HCT116 (cell line): Measurements from ENCODE around the gene JADE1. TPM values are rescaled to one million over a fixed set of nuclear protein-coding genes. Genes with fewer than 3 reads are reported as not detected.

Experiments used
- ATAC-seq: fragments of 200-7000 bp; cut with Tn5 transposase; 2 replicates; pipeline ENCODE4 v1.9.1; 2020; ENCODE audit warnings: mild to moderate bottlenecking, moderate library complexity
- BruUV-seq: library from RNA; stranded (reverse); fragments of 400-500 nt; replicated peaks from 2 replicates; lab custom pipeline; 2021; lab: Mats Ljungman, UMichigan
- CTCF ChIA-PET: fragments of 300-600 bp; sonication (Branson Sonifier 250); formaldehyde crosslinking; loops from one replicate; lab custom pipeline; 2021; ENCODE audit warnings: antibody characterized with exemption; lab: Charles Lee
- POLR2A ChIA-PET: fragments of 300-600, 350-600 bp; sonication (Branson Sonifier 250); formaldehyde crosslinking; loops from one replicate; lab custom pipeline; 2021; ENCODE audit warnings: antibody characterized with exemption; lab: Charles Lee
- RAD21 ChIA-PET, 2 experiments: fragments of 300-600 bp; sonication (Branson Sonifier 250); formaldehyde crosslinking; loops; one replicate each; lab custom pipeline; 2023; ENCODE audit warnings: low total read pairs in 2 of 2; ENCODE audit not compliant: uncharacterized antibody in 2 of 2, unreplicated experiment in 2 of 2, low non-redundant PET in 1 of 2; lab: Charles Lee
- DNase-seq: peaks from one replicate; pipeline ENCODE4 v3.0.0-alpha.2; 2010; ENCODE audit warnings: low read depth, low spot score
- H2AFZ ChIP-seq: fragments of 200-600 bp; shearing (Covaris generic), sonication (generic); 2 replicates; pipeline ENCODE4 v1.6.1; 2017; ENCODE audit warnings: low read depth, mixed run types, mixed read lengths, antibody characterized with exemption, low read length; ENCODE audit not compliant: poor library complexity, severe bottlenecking
- H3K27ac ChIP-seq: 2 replicates; pipeline ENCODE4 v1.5.1; 2012; ENCODE audit warnings: low read depth, low read length
- H3K27me3 ChIP-seq: fragments of 200-600 bp; sonication (generic); 2 replicates; pipeline ENCODE4 v1.6.1; 2016; ENCODE audit warnings: mixed run types, low read length, mixed read lengths; ENCODE audit not compliant: insufficient read depth
- H3K36me3 ChIP-seq, 2 experiments: fragments of 200-500 bp in 1 of 2; fragments of 200-600 bp in 1 of 2; sonication (Bioruptor generic) in 1 of 2; sonication (generic) in 1 of 2; 2 replicates each; pipeline versions ENCODE4 v1.5.1 to v1.6.1; 2014 to 2016; ENCODE audit warnings: low read length in 2 of 2, inconsistent platforms in 1 of 2, mixed read lengths in 1 of 2, mixed run types in 1 of 2; ENCODE audit not compliant: insufficient read depth in 2 of 2, control insufficient read depth in 1 of 2
- H3K4me1 ChIP-seq, 2 experiments: fragments of 200-600 bp in 1 of 2; sonication (generic) in 1 of 2; 2 replicates each; pipeline versions ENCODE4 v1.5.1 to v1.6.1; 2012 to 2017; ENCODE audit warnings: low read length in 2 of 2, inconsistent platforms in 1 of 2, mild to moderate bottlenecking in 1 of 2, mixed read lengths in 1 of 2, mixed run types in 1 of 2, moderate library complexity in 1 of 2; ENCODE audit not compliant: insufficient read depth in 2 of 2, control insufficient read depth in 1 of 2
- H3K4me2 ChIP-seq: fragments of 200-600 bp; sonication (generic); 2 replicates; pipeline ENCODE4 v1.6.1; 2017; ENCODE audit warnings: mixed run types, low read length, mixed read lengths
- H3K4me3 ChIP-seq, 2 experiments: fragments of 200-600 bp in 1 of 2; sonication (generic) in 1 of 2; replicated peaks in 1 of 2; 2 replicates each; pipeline ENCODE4 v1.5.1; 2011 to 2016; ENCODE audit warnings: low read length in 2 of 2, control low read depth in 1 of 2, low read depth in 1 of 2, mild to moderate bottlenecking in 1 of 2, mixed read lengths in 1 of 2, mixed run types in 1 of 2
- H3K79me2 ChIP-seq: fragments of 200-600 bp; sonication (generic); 2 replicates; pipeline ENCODE4 v1.6.1; 2017; ENCODE audit warnings: mild to moderate bottlenecking, mixed run types, low read length, moderate library complexity, mixed read lengths; ENCODE audit not compliant: insufficient read depth
- H3K9ac ChIP-seq: fragments of 200-600 bp; sonication (generic); 2 replicates; pipeline ENCODE4 v1.6.1; 2016; ENCODE audit warnings: low read length, mixed read lengths
- H3K9me2 ChIP-seq: fragments of 200-600 bp; sonication (generic), shearing (Covaris generic); 2 replicates; pipeline ENCODE4 v1.6.1; 2017; ENCODE audit warnings: mixed run types, mild to moderate bottlenecking, moderate library complexity; ENCODE audit not compliant: insufficient read depth
- H3K9me3 ChIP-seq, 2 experiments: fragments of 200-500 bp in 1 of 2; fragments of 200-600 bp in 1 of 2; sonication (Bioruptor generic) in 1 of 2; sonication (generic) in 1 of 2; 2 replicates each; pipeline ENCODE4 v1.6.1; 2014 to 2017; ENCODE audit warnings: low read length in 2 of 2, mixed read lengths in 2 of 2, inconsistent platforms in 1 of 2, low read depth in 1 of 2, mild to moderate bottlenecking in 1 of 2, mixed run types in 1 of 2, moderate library complexity in 1 of 2; ENCODE audit not compliant: control insufficient read depth in 1 of 2, insufficient read depth in 1 of 2
- H4K20me1 ChIP-seq: fragments of 200-600 bp; sonication (generic), shearing (Covaris generic); 2 replicates; pipeline ENCODE4 v1.6.1; 2017; ENCODE audit warnings: mixed run types, mild to moderate bottlenecking, moderate library complexity; ENCODE audit not compliant: insufficient read depth
- CBX3 ChIP-seq: IDR thresholded peaks from 2 replicates; pipeline ENCODE4 v1.6.1; 2012; ENCODE audit warnings: low read depth
- EGR1 ChIP-seq: IDR thresholded peaks from 2 replicates; pipeline ENCODE4 v1.6.1; 2012; ENCODE audit warnings: low read depth
- ELF1 ChIP-seq: IDR thresholded peaks from 2 replicates; pipeline ENCODE4 v1.6.1; 2012; ENCODE audit warnings: low read depth, borderline replicate concordance
- JUND ChIP-seq: IDR thresholded peaks from 2 replicates; pipeline ENCODE4 v1.6.1; 2012
- POLR2A ChIP-seq: IDR thresholded peaks from 2 replicates; pipeline ENCODE4 v1.7.0; 2011; ENCODE audit warnings: borderline replicate concordance; ENCODE audit not compliant: insufficient read depth, insufficient read length; ENCODE audit errors: extremely low read depth
- RAD21 ChIP-seq: IDR thresholded peaks from 2 replicates; pipeline ENCODE4 v1.6.1; 2012; ENCODE audit warnings: low read depth, mild to moderate bottlenecking
- SP1 ChIP-seq: IDR thresholded peaks from 2 replicates; pipeline ENCODE4 v1.6.1; 2012; ENCODE audit warnings: low read depth
- SRF ChIP-seq: IDR thresholded peaks from 2 replicates; pipeline ENCODE4 v1.6.1; 2012; ENCODE audit warnings: low read depth
- TCF7L2 ChIP-seq: IDR thresholded peaks from 2 replicates; pipeline ENCODE4 v1.7.0; 2011; ENCODE audit warnings: borderline replicate concordance, inconsistent platforms; ENCODE audit not compliant: insufficient read depth, insufficient read length; ENCODE audit errors: extremely low read depth
- intact Hi-C: fragments of 100-400 bp; cut with micrococcal nuclease; formaldehyde crosslinking; loops from 2 replicates; pipeline ENCODE4 v1.10.0; 2022
- total RNA-seq: library from RNA; stranded (reverse); gene quantifications from one replicate; pipeline ENCODE4 v1.2.1, GENCODE V29; 2021; ENCODE audit not compliant: unreplicated experiment
- TF ChIP-seq, protein P1 (sequence below): IDR thresholded peaks from 2 replicates; pipeline ENCODE4 v1.6.1; 2011; ENCODE audit warnings: mild to moderate bottlenecking, low read length, moderate library complexity; ENCODE audit not compliant: insufficient replicate concordance; ENCODE audit errors: extremely low read depth
- TF ChIP-seq, protein P2 (sequence below): IDR thresholded peaks from 2 replicates; pipeline ENCODE4 v1.6.1; 2012; ENCODE audit warnings: low read depth

Gene JADE1
- total RNA-seq, 1 experiment from 2014 or later, result 26.5 TPM

DNA sequence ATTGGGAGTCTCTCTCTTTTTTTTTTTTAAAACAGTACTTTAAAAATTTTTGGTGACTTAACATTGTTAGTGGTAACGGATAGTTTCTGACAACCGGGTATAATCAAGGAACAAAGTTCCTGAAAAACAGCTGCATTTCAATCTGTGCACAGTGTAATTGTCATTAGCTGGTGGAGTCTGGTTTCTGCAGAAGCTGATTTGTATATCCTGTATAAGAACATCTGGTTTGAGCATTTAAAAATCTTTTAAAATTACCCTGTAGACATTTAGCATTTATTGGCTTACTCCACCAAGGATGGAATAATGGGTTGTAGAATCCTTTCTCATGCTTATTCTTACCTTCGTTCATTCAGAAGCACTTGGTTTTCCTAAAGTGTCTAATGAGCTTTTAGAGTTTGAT is 11.2 kb downstream of the JADE1 start:
- H3K79me2 ChIP-seq, result peaks cover 85% of the 10 kb centered on the region
- H3K4me2 ChIP-seq, result no peak overlapping the region
- H2AFZ ChIP-seq, result no peak overlapping the region
- no peak overlapping the region for H3K9ac ChIP-seq
- no peaks in the 10 kb centered on the region for H3K27me3 ChIP-seq
- no peaks in the 10 kb centered on the region; the same call in 1 of the 2 replicates for H4K20me1 ChIP-seq
- no peak overlapping the region for H3K4me3 ChIP-seq
- RAD21 ChIA-PET, result no interaction called here
- no peak for DNase-seq
- H3K9me3 ChIP-seq, result no peaks in the 10 kb centered on the region
- TF ChIP-seq, protein P1, sequence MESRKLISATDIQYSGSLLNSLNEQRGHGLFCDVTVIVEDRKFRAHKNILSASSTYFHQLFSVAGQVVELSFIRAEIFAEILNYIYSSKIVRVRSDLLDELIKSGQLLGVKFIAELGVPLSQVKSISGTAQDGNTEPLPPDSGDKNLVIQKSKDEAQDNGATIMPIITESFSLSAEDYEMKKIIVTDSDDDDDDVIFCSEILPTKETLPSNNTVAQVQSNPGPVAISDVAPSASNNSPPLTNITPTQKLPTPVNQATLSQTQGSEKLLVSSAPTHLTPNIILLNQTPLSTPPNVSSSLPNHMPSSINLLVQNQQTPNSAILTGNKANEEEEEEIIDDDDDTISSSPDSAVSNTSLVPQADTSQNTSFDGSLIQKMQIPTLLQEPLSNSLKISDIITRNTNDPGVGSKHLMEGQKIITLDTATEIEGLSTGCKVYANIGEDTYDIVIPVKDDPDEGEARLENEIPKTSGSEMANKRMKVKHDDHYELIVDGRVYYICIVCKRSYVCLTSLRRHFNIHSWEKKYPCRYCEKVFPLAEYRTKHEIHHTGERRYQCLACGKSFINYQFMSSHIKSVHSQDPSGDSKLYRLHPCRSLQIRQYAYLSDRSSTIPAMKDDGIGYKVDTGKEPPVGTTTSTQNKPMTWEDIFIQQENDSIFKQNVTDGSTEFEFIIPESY, result no peak
- no peak for TF ChIP-seq EGR1
- TF ChIP-seq, protein P2, sequence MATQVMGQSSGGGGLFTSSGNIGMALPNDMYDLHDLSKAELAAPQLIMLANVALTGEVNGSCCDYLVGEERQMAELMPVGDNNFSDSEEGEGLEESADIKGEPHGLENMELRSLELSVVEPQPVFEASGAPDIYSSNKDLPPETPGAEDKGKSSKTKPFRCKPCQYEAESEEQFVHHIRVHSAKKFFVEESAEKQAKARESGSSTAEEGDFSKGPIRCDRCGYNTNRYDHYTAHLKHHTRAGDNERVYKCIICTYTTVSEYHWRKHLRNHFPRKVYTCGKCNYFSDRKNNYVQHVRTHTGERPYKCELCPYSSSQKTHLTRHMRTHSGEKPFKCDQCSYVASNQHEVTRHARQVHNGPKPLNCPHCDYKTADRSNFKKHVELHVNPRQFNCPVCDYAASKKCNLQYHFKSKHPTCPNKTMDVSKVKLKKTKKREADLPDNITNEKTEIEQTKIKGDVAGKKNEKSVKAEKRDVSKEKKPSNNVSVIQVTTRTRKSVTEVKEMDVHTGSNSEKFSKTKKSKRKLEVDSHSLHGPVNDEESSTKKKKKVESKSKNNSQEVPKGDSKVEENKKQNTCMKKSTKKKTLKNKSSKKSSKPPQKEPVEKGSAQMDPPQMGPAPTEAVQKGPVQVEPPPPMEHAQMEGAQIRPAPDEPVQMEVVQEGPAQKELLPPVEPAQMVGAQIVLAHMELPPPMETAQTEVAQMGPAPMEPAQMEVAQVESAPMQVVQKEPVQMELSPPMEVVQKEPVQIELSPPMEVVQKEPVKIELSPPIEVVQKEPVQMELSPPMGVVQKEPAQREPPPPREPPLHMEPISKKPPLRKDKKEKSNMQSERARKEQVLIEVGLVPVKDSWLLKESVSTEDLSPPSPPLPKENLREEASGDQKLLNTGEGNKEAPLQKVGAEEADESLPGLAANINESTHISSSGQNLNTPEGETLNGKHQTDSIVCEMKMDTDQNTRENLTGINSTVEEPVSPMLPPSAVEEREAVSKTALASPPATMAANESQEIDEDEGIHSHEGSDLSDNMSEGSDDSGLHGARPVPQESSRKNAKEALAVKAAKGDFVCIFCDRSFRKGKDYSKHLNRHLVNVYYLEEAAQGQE, result no peak
- TF ChIP-seq CBX3, result no peak
- no peak for TF ChIP-seq RAD21
- no peak for TF ChIP-seq SP1
- no peak for TF ChIP-seq JUND
- TF ChIP-seq TCF7L2, result no peak
- no peak for TF ChIP-seq ELF1
- TF ChIP-seq POLR2A, result no peak
- TF ChIP-seq SRF, result no peak
- TF ChIP-seq, all 23 proteins: peak for 0
- Histone ChIP-seq H3K9me2 (no peaks in the 10 kb centered on the region), H3K36me3 (no peaks in the 10 kb centered on the region), H3K4me1 (peaks cover 8 to 42% of the 10 kb centered on the region in 2 experiments), H3K27ac (no peak overlapping the region)
- ChIA-PET POLR2A (no interaction called here), CTCF (no interaction called here)
- intact Hi-C loops, result no loop called here
- no TSS peak for BruUV-seq
- no peak for ATAC-seq
